DOHH2 (cell line): Measurements from ENCODE around the gene MESD.

ENCODE experiments used
- H3F3A ChIP-seq: fragments of 200-600 bp; sonication (generic), shearing (Covaris generic); 2 replicates; pipeline ENCODE4 v1.6.0; 2016; ENCODE audit warnings: antibody characterized with exemption, mild to moderate bottlenecking; ENCODE audit not compliant: control insufficient read depth, insufficient read depth
- H3K27ac ChIP-seq: fragments of 200-600 bp; sonication (generic); 2 replicates; pipeline ENCODE4 v1.5.1; 2014; ENCODE audit warnings: low read depth, mild to moderate bottlenecking, low read length, moderate library complexity
- H3K27me3 ChIP-seq: fragments of 200-600 bp; sonication (generic); 2 replicates; pipeline ENCODE4 v1.6.1; 2014; ENCODE audit warnings: mild to moderate bottlenecking, low read length, mixed read lengths; ENCODE audit not compliant: control insufficient read depth
- H3K36me3 ChIP-seq: fragments of 200-600 bp; sonication (generic); 2 replicates; pipeline ENCODE4 v1.6.1; 2014; ENCODE audit warnings: mild to moderate bottlenecking, low read length, moderate library complexity, mixed read lengths; ENCODE audit not compliant: control insufficient read depth
- H3K4me1 ChIP-seq: fragments of 200-600 bp; sonication (generic); 2 replicates; pipeline ENCODE4 v1.6.1; 2014; ENCODE audit warnings: mild to moderate bottlenecking, low read length, mixed read lengths; ENCODE audit not compliant: control insufficient read depth
- H3K4me2 ChIP-seq: fragments of 200-600 bp; sonication (generic); 2 replicates; pipeline ENCODE4 v1.6.0; 2014; ENCODE audit warnings: mild to moderate bottlenecking, low read length, moderate library complexity
- H3K4me3 ChIP-seq: fragments of 200-600 bp; sonication (generic); 2 replicates; pipeline ENCODE4 v1.5.1; 2014; ENCODE audit warnings: mild to moderate bottlenecking, low read length, mixed read lengths
- H3K79me2 ChIP-seq: fragments of 200-600 bp; sonication (generic); 2 replicates; pipeline ENCODE4 v1.6.1; 2014; ENCODE audit warnings: mild to moderate bottlenecking, low read length, mixed read lengths; ENCODE audit not compliant: control insufficient read depth
- H3K9me2 ChIP-seq: fragments of 200-600 bp; sonication (generic); replicated peaks from 2 replicates; pipeline ENCODE4 v1.6.1; 2014; ENCODE audit warnings: mild to moderate bottlenecking, low read length, mixed read lengths; ENCODE audit not compliant: control insufficient read depth
- H3K9me3 ChIP-seq: fragments of 200-600 bp; sonication (generic); 2 replicates; pipeline ENCODE4 v1.6.1; 2014; ENCODE audit warnings: antibody characterized with exemption, low read length, mixed read lengths; ENCODE audit not compliant: control insufficient read depth, insufficient read depth
- H4K20me1 ChIP-seq: fragments of 200-600 bp; sonication (generic); 2 replicates; pipeline ENCODE4 v1.6.0; 2014; ENCODE audit warnings: low read depth, mild to moderate bottlenecking, antibody characterized with exemption, low read length, moderate library complexity; ENCODE audit not compliant: control insufficient read depth, insufficient read depth
- CTCF ChIP-seq: fragments of 200-600 bp; sonication (generic); IDR thresholded peaks from one replicate; pipeline ENCODE4 v1.5.1; 2014; ENCODE audit warnings: antibody characterized with exemption, mild to moderate bottlenecking, low read depth, low read length; ENCODE audit not compliant: poor library complexity, severe bottlenecking
- EZH2phosphoT487 ChIP-seq: fragments of 200-600 bp; sonication (generic); IDR thresholded peaks from 2 replicates; pipeline ENCODE4 v1.6.1; 2017; ENCODE audit warnings: borderline replicate concordance, mild to moderate bottlenecking, antibody characterized with exemption, low read length, moderate library complexity, mixed read lengths

The MESD gene

GRCh38 chr15:80940331-80940730 lies 49.3 kb downstream of the MESD start:
- Histone ChIP-seq H3K4me1 (peaks cover under 1% of the 10 kb centered on the region; the same call in 1 of the 2 replicates), H3K4me3 (no peak overlapping the region), H3K27ac (no peak overlapping the region), H3K4me2 (no peak overlapping the region), H3F3A (no peaks in the 10 kb centered on the region), H3K27me3 (no peaks in the 10 kb centered on the region), H3K9me2 (no peaks in the 10 kb centered on the region), H4K20me1 (no peaks in the 10 kb centered on the region), H3K9me3 (no peaks in the 10 kb centered on the region), H3K79me2 (no peaks in the 10 kb centered on the region), H3K36me3 (no peaks in the 10 kb centered on the region; the same call in 1 of the 2 replicates)
- TF ChIP-seq EZH2phosphoT487 (no peak), CTCF (no peak)

GRCh38 chr15:80939216-80939615 lies 50.4 kb downstream of the MESD start:
- H3K4me3 ChIP-seq = no peak overlapping the region
- H3K4me1 ChIP-seq = no peaks in the 10 kb centered on the region
- TF ChIP-seq EZH2phosphoT487 = no peak
- TF ChIP-seq CTCF = no peak
- no peaks in the 10 kb centered on the region for H3K27me3 ChIP-seq
- no peaks in the 10 kb centered on the region for H3K9me2 ChIP-seq
- no peaks in the 10 kb centered on the region for H4K20me1 ChIP-seq
- no peaks in the 10 kb centered on the region for H3F3A ChIP-seq
- no peaks in the 10 kb centered on the region for H3K36me3 ChIP-seq
- H3K4me2 ChIP-seq = no peak overlapping the region
- H3K9me3 ChIP-seq = no peaks in the 10 kb centered on the region
- H3K79me2 ChIP-seq = no peaks in the 10 kb centered on the region
- H3K27ac ChIP-seq = no peak overlapping the region

- Histone ChIP-seq H3K9me2 (no peaks in the 10 kb centered on the region), H3K9me3 (no peaks in the 10 kb centered on the region), H3F3A (no peaks in the 10 kb centered on the region), H3K79me2 (no peaks in the 10 kb centered on the region), H3K27me3 (no peaks in the 10 kb centered on the region), H3K27ac (no peak overlapping the region), H3K4me1 (no peaks in the 10 kb centered on the region), H4K20me1 (no peaks in the 10 kb centered on the region), H3K36me3 (no peaks in the 10 kb centered on the region), H3K4me3 (no peak overlapping the region), H3K4me2 (no peak overlapping the region)
- TF ChIP-seq CTCF (no peak), EZH2phosphoT487 (no peak)
Observed at GRCh38 chr15:80937718-80938117, 51.9 kb downstream of the MESD start.
